MM.1S (cell line): ENCODE measurements around the gene GRK1.

ENCODE experiments used
- DNase-seq: peaks from one replicate; pipeline ENCODE4 v3.0.0-alpha.2; 2015
- H2AFZ ChIP-seq: fragments of 300-600 bp; sonication (generic); 2 replicates; pipeline ENCODE4 v1.6.0; 2016; ENCODE audit warnings: antibody characterized with exemption, low read length
- H3F3A ChIP-seq: fragments of 300-600 bp; sonication (generic); 2 replicates; pipeline ENCODE4 v1.6.1; 2016; ENCODE audit warnings: mild to moderate bottlenecking, antibody characterized with exemption, low read length, moderate library complexity, mixed read lengths; ENCODE audit not compliant: insufficient read depth
- H3K27ac ChIP-seq: fragments of 300-600 bp; sonication (generic); 2 replicates; pipeline ENCODE4 v1.5.1; 2016; ENCODE audit warnings: mild to moderate bottlenecking, low read length
- H3K27me3 ChIP-seq: fragments of 300-600 bp; sonication (generic); replicated peaks from 2 replicates; pipeline ENCODE4 v1.6.0; 2016; ENCODE audit warnings: low read length; ENCODE audit not compliant: insufficient read depth
- H3K36me3 ChIP-seq: fragments of 300-600 bp; sonication (generic); replicated peaks from 2 replicates; pipeline ENCODE4 v1.6.1; 2016; ENCODE audit warnings: mild to moderate bottlenecking, low read length, mixed read lengths; ENCODE audit not compliant: insufficient read depth
- H3K4me1 ChIP-seq: fragments of 300-600 bp; sonication (generic); 2 replicates; pipeline ENCODE4 v1.6.1; 2016; ENCODE audit warnings: low read length, mixed read lengths
- H3K4me2 ChIP-seq: fragments of 300-600 bp; sonication (generic); 2 replicates; pipeline ENCODE4 v1.6.0; 2016; ENCODE audit warnings: low read depth, low read length
- H3K4me3 ChIP-seq: fragments of 300-600 bp; sonication (generic); 2 replicates; pipeline ENCODE4 v1.5.1; 2016; ENCODE audit warnings: low read length, mixed read lengths
- H3K79me2 ChIP-seq: fragments of 300-600 bp; sonication (generic); 2 replicates; pipeline ENCODE4 v1.6.1; 2016; ENCODE audit warnings: mixed run types, low read length, mixed read lengths
- H3K9ac ChIP-seq: fragments of 300-600 bp; sonication (generic); 2 replicates; pipeline ENCODE4 v1.6.1; 2016; ENCODE audit warnings: low read length, mixed read lengths
- H3K9me2 ChIP-seq: fragments of 300-600 bp; sonication (generic); replicated peaks from 2 replicates; pipeline ENCODE4 v1.6.1; 2016; ENCODE audit warnings: mild to moderate bottlenecking, low read length, mixed read lengths; ENCODE audit not compliant: insufficient read depth
- H3K9me3 ChIP-seq: fragments of 300-600 bp; sonication (generic); replicated peaks from 2 replicates; pipeline ENCODE4 v1.6.1; 2016; ENCODE audit warnings: mild to moderate bottlenecking, low read length, mixed read lengths; ENCODE audit not compliant: insufficient read depth
- H4K20me1 ChIP-seq: fragments of 300-600 bp; sonication (generic); 2 replicates; pipeline ENCODE4 v1.6.1; 2016; ENCODE audit warnings: mild to moderate bottlenecking, low read length, moderate library complexity, mixed read lengths; ENCODE audit not compliant: insufficient read depth
- EZH2 ChIP-seq: fragments of 300-600 bp; sonication (generic); optimal IDR thresholded peaks from 2 replicates; pipeline ENCODE3; 2017; ENCODE audit warnings: low read depth, mild to moderate bottlenecking, antibody characterized with exemption, low read length, mixed read lengths
- EZH2phosphoT487 ChIP-seq: fragments of 300-600 bp; sonication (generic); IDR thresholded peaks from 2 replicates; pipeline ENCODE4 v1.6.1; 2018; ENCODE audit warnings: antibody characterized with exemption, low read length
- TF ChIP-seq, protein P1 (sequence below): fragments of 300-600 bp; sonication (generic); IDR thresholded peaks from 2 replicates; pipeline ENCODE4 v1.5.1; 2016; ENCODE audit warnings: antibody characterized with exemption, low read length, mixed read lengths

GRK1 gene

GRCh38 chr13:113729187-113730019 is 62.4 kb downstream of the GRK1 start:
- Histone ChIP-seq H3K9me2 (no peaks in the 10 kb centered on the region), H3K9ac (no peak overlapping the region), H3K4me2 (no peak overlapping the region), H3F3A (peaks cover 9% of the 10 kb centered on the region), H3K36me3 (no peaks in the 10 kb centered on the region), H3K9me3 (no peaks in the 10 kb centered on the region), H3K27me3 (peaks cover 18% of the 10 kb centered on the region), H3K27ac (no peak overlapping the region), H3K4me1 (peaks cover 7% of the 10 kb centered on the region; the same call in 1 of the 2 replicates), H4K20me1 (no peaks in the 10 kb centered on the region), H3K79me2 (no peaks in the 10 kb centered on the region), H3K4me3 (no peak overlapping the region), H2AFZ (no peak overlapping the region)
- TF ChIP-seq, protein P1, sequence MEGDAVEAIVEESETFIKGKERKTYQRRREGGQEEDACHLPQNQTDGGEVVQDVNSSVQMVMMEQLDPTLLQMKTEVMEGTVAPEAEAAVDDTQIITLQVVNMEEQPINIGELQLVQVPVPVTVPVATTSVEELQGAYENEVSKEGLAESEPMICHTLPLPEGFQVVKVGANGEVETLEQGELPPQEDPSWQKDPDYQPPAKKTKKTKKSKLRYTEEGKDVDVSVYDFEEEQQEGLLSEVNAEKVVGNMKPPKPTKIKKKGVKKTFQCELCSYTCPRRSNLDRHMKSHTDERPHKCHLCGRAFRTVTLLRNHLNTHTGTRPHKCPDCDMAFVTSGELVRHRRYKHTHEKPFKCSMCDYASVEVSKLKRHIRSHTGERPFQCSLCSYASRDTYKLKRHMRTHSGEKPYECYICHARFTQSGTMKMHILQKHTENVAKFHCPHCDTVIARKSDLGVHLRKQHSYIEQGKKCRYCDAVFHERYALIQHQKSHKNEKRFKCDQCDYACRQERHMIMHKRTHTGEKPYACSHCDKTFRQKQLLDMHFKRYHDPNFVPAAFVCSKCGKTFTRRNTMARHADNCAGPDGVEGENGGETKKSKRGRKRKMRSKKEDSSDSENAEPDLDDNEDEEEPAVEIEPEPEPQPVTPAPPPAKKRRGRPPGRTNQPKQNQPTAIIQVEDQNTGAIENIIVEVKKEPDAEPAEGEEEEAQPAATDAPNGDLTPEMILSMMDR = no peak
- TF ChIP-seq EZH2phosphoT487 (no peak), EZH2 (no peak)
- no peak for DNase-seq

DNA sequence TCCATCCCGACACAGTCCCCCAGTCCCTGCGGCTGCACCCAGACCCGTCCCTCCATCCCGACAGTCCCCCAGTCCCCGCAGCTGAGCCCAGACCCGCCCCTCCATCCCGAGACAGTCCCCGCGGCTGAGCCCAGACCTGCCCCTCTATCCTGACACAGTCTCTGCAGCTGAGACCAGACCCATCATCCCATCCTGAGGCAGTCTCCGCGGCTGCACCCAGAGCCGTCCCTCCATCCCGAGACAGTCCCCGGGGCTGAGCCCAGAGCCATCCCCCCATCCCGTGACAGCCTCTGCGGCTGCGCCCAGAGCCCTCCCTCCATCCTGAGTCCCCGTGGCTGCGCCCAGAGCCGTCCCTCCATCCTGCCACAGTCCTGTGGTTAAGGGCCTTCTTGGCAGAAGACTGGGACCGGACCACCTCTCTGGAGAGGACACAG is 63.3 kb downstream of the GRK1 start:
- Histone ChIP-seq H3K27me3 (peaks cover 18% of the 10 kb centered on the region), H2AFZ (no peak overlapping the region), H3F3A (peaks cover 9% of the 10 kb centered on the region), H3K9me3 (no peaks in the 10 kb centered on the region), H3K9me2 (no peaks in the 10 kb centered on the region), H4K20me1 (no peaks in the 10 kb centered on the region), H3K36me3 (no peaks in the 10 kb centered on the region), H3K79me2 (no peaks in the 10 kb centered on the region), H3K4me2 (no peak overlapping the region), H3K4me3 (no peak overlapping the region), H3K4me1 (peaks cover 7% of the 10 kb centered on the region; the same call in 1 of the 2 replicates), H3K27ac (no peak overlapping the region), H3K9ac (no peak overlapping the region)
- TF ChIP-seq EZH2 = no peak
- no peak for TF ChIP-seq EZH2phosphoT487
- TF ChIP-seq, protein P1 = no peak
- no peak for DNase-seq

DNA sequence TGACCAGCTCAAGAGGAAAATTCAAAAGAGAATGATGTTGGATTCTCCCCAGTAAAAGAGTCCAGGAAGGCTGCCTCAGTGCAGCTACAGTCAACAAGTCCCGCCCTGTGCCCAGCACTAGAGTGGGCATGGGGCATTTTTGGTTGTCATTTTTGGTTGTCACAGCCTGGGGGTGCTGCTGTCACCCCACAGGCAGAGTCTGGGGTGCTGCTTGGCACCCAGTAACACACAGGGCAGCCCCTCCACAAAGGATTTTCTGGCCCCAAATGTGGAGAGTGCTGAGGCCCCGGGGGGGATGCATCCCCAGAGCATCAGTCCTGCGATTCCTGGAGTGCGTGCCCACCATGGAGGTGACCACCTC is 63.8 kb downstream of the GRK1 start:
- H3F3A ChIP-seq = peaks cover 9% of the 10 kb centered on the region
- no peaks in the 10 kb centered on the region for H3K9me2 ChIP-seq
- peaks cover 18% of the 10 kb centered on the region for H3K27me3 ChIP-seq

More for the DNA sequence above, 63.8 kb downstream of the GRK1 start:
- Histone ChIP-seq H3K79me2 (no peaks in the 10 kb centered on the region), H4K20me1 (no peaks in the 10 kb centered on the region), H2AFZ (no peak overlapping the region), H3K9ac (no peak overlapping the region), H3K4me2 (peak overlapping the region; percentile 25; the same call in 1 of the 2 replicates), H3K4me3 (no peak overlapping the region), H3K4me1 (peaks cover 7% of the 10 kb centered on the region; the same call in 1 of the 2 replicates), H3K36me3 (no peaks in the 10 kb centered on the region), H3K9me3 (no peaks in the 10 kb centered on the region), H3K27ac (no peak overlapping the region)
- peak; percentile 44 for DNase-seq
- TF ChIP-seq EZH2phosphoT487 = no peak
- no peak for TF ChIP-seq EZH2
- TF ChIP-seq, protein P1 = peak; percentile 53
